HCT116 (cell line): ENCODE data around the gene ELK3. TPM values are rescaled to one million over a fixed set of nuclear protein-coding genes. Genes with fewer than 3 reads are reported as not detected.

Source experiments
- ATAC-seq: fragments of 200-7000 bp; cut with Tn5 transposase; 2 replicates; pipeline ENCODE4 v1.9.1; 2020; ENCODE audit warnings: mild to moderate bottlenecking, moderate library complexity
- BruUV-seq: library from RNA; stranded (reverse); fragments of 400-500 nt; replicated peaks from 2 replicates; lab custom pipeline; 2021; lab: Mats Ljungman, UMichigan
- CTCF ChIA-PET: fragments of 300-600 bp; sonication (Branson Sonifier 250); formaldehyde crosslinking; loops from one replicate; lab custom pipeline; 2021; ENCODE audit warnings: antibody characterized with exemption; lab: Charles Lee
- POLR2A ChIA-PET: fragments of 300-600, 350-600 bp; sonication (Branson Sonifier 250); formaldehyde crosslinking; loops from one replicate; lab custom pipeline; 2021; ENCODE audit warnings: antibody characterized with exemption; lab: Charles Lee
- RAD21 ChIA-PET, 2 experiments: fragments of 300-600 bp; sonication (Branson Sonifier 250); formaldehyde crosslinking; loops; one replicate each; lab custom pipeline; 2023; ENCODE audit warnings: low total read pairs in 2 of 2; ENCODE audit not compliant: uncharacterized antibody in 2 of 2, unreplicated experiment in 2 of 2, low non-redundant PET in 1 of 2; lab: Charles Lee
- DNase-seq: peaks from one replicate; pipeline ENCODE4 v3.0.0-alpha.2; 2010; ENCODE audit warnings: low read depth, low spot score
- H2AFZ ChIP-seq: fragments of 200-600 bp; shearing (Covaris generic), sonication (generic); 2 replicates; pipeline ENCODE4 v1.6.1; 2017; ENCODE audit warnings: low read depth, mixed run types, mixed read lengths, antibody characterized with exemption, low read length; ENCODE audit not compliant: poor library complexity, severe bottlenecking
- H3K27ac ChIP-seq: 2 replicates; pipeline ENCODE4 v1.5.1; 2012; ENCODE audit warnings: low read depth, low read length
- H3K27me3 ChIP-seq: fragments of 200-600 bp; sonication (generic); 2 replicates; pipeline ENCODE4 v1.6.1; 2016; ENCODE audit warnings: mixed run types, low read length, mixed read lengths; ENCODE audit not compliant: insufficient read depth
- H3K36me3 ChIP-seq, 2 experiments: fragments of 200-500 bp in 1 of 2; fragments of 200-600 bp in 1 of 2; sonication (Bioruptor generic) in 1 of 2; sonication (generic) in 1 of 2; 2 replicates each; pipeline versions ENCODE4 v1.5.1 to v1.6.1; 2014 to 2016; ENCODE audit warnings: low read length in 2 of 2, inconsistent platforms in 1 of 2, mixed read lengths in 1 of 2, mixed run types in 1 of 2; ENCODE audit not compliant: insufficient read depth in 2 of 2, control insufficient read depth in 1 of 2
- H3K4me1 ChIP-seq, 2 experiments: fragments of 200-600 bp in 1 of 2; sonication (generic) in 1 of 2; 2 replicates each; pipeline versions ENCODE4 v1.5.1 to v1.6.1; 2012 to 2017; ENCODE audit warnings: low read length in 2 of 2, inconsistent platforms in 1 of 2, mild to moderate bottlenecking in 1 of 2, mixed read lengths in 1 of 2, mixed run types in 1 of 2, moderate library complexity in 1 of 2; ENCODE audit not compliant: insufficient read depth in 2 of 2, control insufficient read depth in 1 of 2
- H3K4me2 ChIP-seq: fragments of 200-600 bp; sonication (generic); 2 replicates; pipeline ENCODE4 v1.6.1; 2017; ENCODE audit warnings: mixed run types, low read length, mixed read lengths
- H3K4me3 ChIP-seq, 2 experiments: fragments of 200-600 bp in 1 of 2; sonication (generic) in 1 of 2; replicated peaks in 1 of 2; 2 replicates each; pipeline ENCODE4 v1.5.1; 2011 to 2016; ENCODE audit warnings: low read length in 2 of 2, control low read depth in 1 of 2, low read depth in 1 of 2, mild to moderate bottlenecking in 1 of 2, mixed read lengths in 1 of 2, mixed run types in 1 of 2
- H3K79me2 ChIP-seq: fragments of 200-600 bp; sonication (generic); 2 replicates; pipeline ENCODE4 v1.6.1; 2017; ENCODE audit warnings: mild to moderate bottlenecking, mixed run types, low read length, moderate library complexity, mixed read lengths; ENCODE audit not compliant: insufficient read depth
- H3K9ac ChIP-seq: fragments of 200-600 bp; sonication (generic); 2 replicates; pipeline ENCODE4 v1.6.1; 2016; ENCODE audit warnings: low read length, mixed read lengths
- H3K9me2 ChIP-seq: fragments of 200-600 bp; sonication (generic), shearing (Covaris generic); 2 replicates; pipeline ENCODE4 v1.6.1; 2017; ENCODE audit warnings: mixed run types, mild to moderate bottlenecking, moderate library complexity; ENCODE audit not compliant: insufficient read depth
- H3K9me3 ChIP-seq, 2 experiments: fragments of 200-500 bp in 1 of 2; fragments of 200-600 bp in 1 of 2; sonication (Bioruptor generic) in 1 of 2; sonication (generic) in 1 of 2; 2 replicates each; pipeline ENCODE4 v1.6.1; 2014 to 2017; ENCODE audit warnings: low read length in 2 of 2, mixed read lengths in 2 of 2, inconsistent platforms in 1 of 2, low read depth in 1 of 2, mild to moderate bottlenecking in 1 of 2, mixed run types in 1 of 2, moderate library complexity in 1 of 2; ENCODE audit not compliant: control insufficient read depth in 1 of 2, insufficient read depth in 1 of 2
- H4K20me1 ChIP-seq: fragments of 200-600 bp; sonication (generic), shearing (Covaris generic); 2 replicates; pipeline ENCODE4 v1.6.1; 2017; ENCODE audit warnings: mixed run types, mild to moderate bottlenecking, moderate library complexity; ENCODE audit not compliant: insufficient read depth
- CBX3 ChIP-seq: IDR thresholded peaks from 2 replicates; pipeline ENCODE4 v1.6.1; 2012; ENCODE audit warnings: low read depth
- EGR1 ChIP-seq: IDR thresholded peaks from 2 replicates; pipeline ENCODE4 v1.6.1; 2012; ENCODE audit warnings: low read depth
- ELF1 ChIP-seq: IDR thresholded peaks from 2 replicates; pipeline ENCODE4 v1.6.1; 2012; ENCODE audit warnings: low read depth, borderline replicate concordance
- EZH2 ChIP-seq: fragments of 200-600 bp; sonication (generic); IDR thresholded peaks from 2 replicates; pipeline ENCODE4 v1.6.1; 2017; ENCODE audit warnings: antibody characterized with exemption, mixed run types
- FOSL1 ChIP-seq: IDR thresholded peaks from 2 replicates; pipeline ENCODE4 v1.6.1; 2012; ENCODE audit warnings: low read depth
- JUND ChIP-seq: IDR thresholded peaks from 2 replicates; pipeline ENCODE4 v1.6.1; 2012
- POLR2AphosphoS5 ChIP-seq: IDR thresholded peaks from 2 replicates; pipeline ENCODE4 v1.6.1; 2011; ENCODE audit warnings: mild to moderate bottlenecking, low read depth, low read length, moderate library complexity
- RAD21 ChIP-seq: IDR thresholded peaks from 2 replicates; pipeline ENCODE4 v1.6.1; 2012; ENCODE audit warnings: low read depth, mild to moderate bottlenecking
- SIN3A ChIP-seq: IDR thresholded peaks from 2 replicates; pipeline ENCODE4 v1.6.1; 2012; ENCODE audit warnings: low read depth
- SP1 ChIP-seq: IDR thresholded peaks from 2 replicates; pipeline ENCODE4 v1.6.1; 2012; ENCODE audit warnings: low read depth
- SRF ChIP-seq: IDR thresholded peaks from 2 replicates; pipeline ENCODE4 v1.6.1; 2012; ENCODE audit warnings: low read depth
- TCF7L2 ChIP-seq: IDR thresholded peaks from 2 replicates; pipeline ENCODE4 v1.7.0; 2011; ENCODE audit warnings: borderline replicate concordance, inconsistent platforms; ENCODE audit not compliant: insufficient read depth, insufficient read length; ENCODE audit errors: extremely low read depth
- YY1 ChIP-seq: IDR thresholded peaks from 2 replicates; pipeline ENCODE4 v1.6.1; 2011; ENCODE audit warnings: low read length, low read depth, moderate library complexity, mild to moderate bottlenecking; ENCODE audit not compliant: insufficient replicate concordance; ENCODE audit errors: extremely low read depth
- ZFX ChIP-seq: fragments of 450-650 bp; IDR thresholded peaks from 2 replicates; pipeline ENCODE4 v1.6.1; 2017
- ZNF274 ChIP-seq: fragments of 200-500 bp; sonication (Bioruptor generic); IDR thresholded peaks from 2 replicates; pipeline ENCODE4 v1.6.1; 2014; ENCODE audit warnings: mild to moderate bottlenecking, low read depth, low read length, inconsistent platforms
- intact Hi-C: fragments of 100-400 bp; cut with micrococcal nuclease; formaldehyde crosslinking; loops from 2 replicates; pipeline ENCODE4 v1.10.0; 2022
- total RNA-seq: library from RNA; stranded (reverse); gene quantifications from one replicate; pipeline ENCODE4 v1.2.1, GENCODE V29; 2021; ENCODE audit not compliant: unreplicated experiment
- TF ChIP-seq, protein P1 (sequence below), 3 experiments: fragments of 200-600 bp in 1 of 3; sonication (generic) in 1 of 3; IDR thresholded peaks in 2 of 3; conservative IDR thresholded peaks in 1 of 3; 2 replicates each; pipeline ENCODE4 v1.5.1; 2012 to 2017; ENCODE audit warnings: low read depth in 2 of 3, low read length in 2 of 3, antibody characterized with exemption in 1 of 3, borderline replicate concordance in 1 of 3, control low read depth in 1 of 3, mild to moderate bottlenecking in 1 of 3, mixed read lengths in 1 of 3, mixed run types in 1 of 3, moderate library complexity in 1 of 3; ENCODE audit not compliant: insufficient read depth in 1 of 3
- TF ChIP-seq, protein P2 (sequence below): IDR thresholded peaks from 2 replicates; pipeline ENCODE4 v1.6.1; 2011; ENCODE audit warnings: mild to moderate bottlenecking, low read length, moderate library complexity; ENCODE audit not compliant: insufficient replicate concordance; ENCODE audit errors: extremely low read depth
- TF ChIP-seq, protein P3 (sequence below): IDR thresholded peaks from 2 replicates; pipeline ENCODE4 v1.6.1; 2012
- TF ChIP-seq, protein P4 (sequence below): IDR thresholded peaks from 2 replicates; pipeline ENCODE4 v1.6.1; 2012

The ELK3 gene
- total RNA-seq, 1 experiment from 2014 or later, result 45.6 TPM

DNA sequence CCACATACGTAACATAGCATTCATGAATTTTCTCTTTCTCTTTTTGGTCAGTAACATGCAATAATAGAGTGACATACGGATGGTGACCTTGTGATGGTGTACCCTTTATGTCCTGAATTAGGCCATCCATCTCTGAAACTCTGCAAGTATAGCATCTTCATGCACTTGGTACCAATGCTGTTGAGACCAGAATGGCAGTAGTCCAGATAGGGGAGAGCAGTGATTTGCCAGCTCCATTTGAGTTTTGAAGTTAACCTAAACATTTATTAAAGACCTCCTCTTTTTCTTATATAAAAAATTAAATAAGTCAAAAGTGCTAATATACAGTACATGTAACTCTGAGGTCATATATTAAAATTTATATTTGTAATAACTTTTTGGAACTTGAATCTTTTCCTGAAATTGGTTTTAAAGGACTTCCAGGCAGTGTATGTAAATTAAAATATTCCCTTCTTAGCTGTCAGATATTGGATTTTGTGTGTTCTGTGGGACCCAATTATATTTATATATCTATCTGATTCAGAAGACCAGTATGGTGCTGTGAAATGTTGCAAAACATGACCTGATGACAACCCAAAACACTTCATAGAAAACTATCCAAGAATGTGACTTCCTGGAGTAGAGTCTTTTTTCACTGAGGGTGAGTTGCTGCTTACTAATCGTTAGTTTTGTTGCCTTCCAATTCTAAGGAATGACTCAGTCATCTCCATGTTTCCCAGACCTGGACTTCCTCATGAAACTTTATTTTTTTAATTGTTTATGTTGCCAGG lies 3.5 kb downstream of the ELK3 start:
- Histone ChIP-seq H3K36me3 (no peaks in the 10 kb centered on the region), H3K27ac (peak overlapping the region; percentile 94), H3K4me2 (peak overlapping the region; percentile 97), H3K79me2 (peaks cover 79% of the 10 kb centered on the region), H3K27me3 (no peaks in the 10 kb centered on the region), H3K9me3 (no peaks in the 10 kb centered on the region), H3K4me1 (peaks cover 43 to 69% of the 10 kb centered on the region in 2 experiments), H2AFZ (no peak overlapping the region), H3K9ac (peak overlapping the region; percentile 81), H3K9me2 (no peaks in the 10 kb centered on the region), H3K4me3 (peak overlapping the region in 1 of 2 experiments; percentile 86; a peak in 3 of 4 replicates), H4K20me1 (no peaks in the 10 kb centered on the region)
- ChIA-PET RAD21 (no interaction called here), POLR2A (no interaction called here), CTCF (interaction anchor here (0.9 to 1.6 kb wide), 2 partner anchors 17 to 18 kb away, joined by 3 to 5 read pairs; no protein-coding TSS in a partner anchor)
- no TSS peak for BruUV-seq
- ATAC-seq (0 out of 2 replicates have a peak, but pooled peaks have one; percentile 2), DNase-seq (peak; percentile 82)
- intact Hi-C loops, result loop anchor here (5.0 kb wide), 2 partner anchors 135 to 150 kb away; no protein-coding TSS in a partner anchor
- TF ChIP-seq, protein P1, sequence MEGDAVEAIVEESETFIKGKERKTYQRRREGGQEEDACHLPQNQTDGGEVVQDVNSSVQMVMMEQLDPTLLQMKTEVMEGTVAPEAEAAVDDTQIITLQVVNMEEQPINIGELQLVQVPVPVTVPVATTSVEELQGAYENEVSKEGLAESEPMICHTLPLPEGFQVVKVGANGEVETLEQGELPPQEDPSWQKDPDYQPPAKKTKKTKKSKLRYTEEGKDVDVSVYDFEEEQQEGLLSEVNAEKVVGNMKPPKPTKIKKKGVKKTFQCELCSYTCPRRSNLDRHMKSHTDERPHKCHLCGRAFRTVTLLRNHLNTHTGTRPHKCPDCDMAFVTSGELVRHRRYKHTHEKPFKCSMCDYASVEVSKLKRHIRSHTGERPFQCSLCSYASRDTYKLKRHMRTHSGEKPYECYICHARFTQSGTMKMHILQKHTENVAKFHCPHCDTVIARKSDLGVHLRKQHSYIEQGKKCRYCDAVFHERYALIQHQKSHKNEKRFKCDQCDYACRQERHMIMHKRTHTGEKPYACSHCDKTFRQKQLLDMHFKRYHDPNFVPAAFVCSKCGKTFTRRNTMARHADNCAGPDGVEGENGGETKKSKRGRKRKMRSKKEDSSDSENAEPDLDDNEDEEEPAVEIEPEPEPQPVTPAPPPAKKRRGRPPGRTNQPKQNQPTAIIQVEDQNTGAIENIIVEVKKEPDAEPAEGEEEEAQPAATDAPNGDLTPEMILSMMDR (IDR thresholded peaks at IDR 0.05 in 2 of 3, conservative IDR thresholded peaks at IDR 0.05 in 1 of 3; ENCODE audit: borderline replicate concordance in 1 of 3, insufficient read depth in 1 of 3, low read depth in 2 of 3, low read length in 2 of 3), result no peak
- peak; percentile 86; the same call in 1 of the 2 replicates for TF ChIP-seq CBX3
- TF ChIP-seq FOSL1, result peak; percentile 92
- TF ChIP-seq SP1, result peak; percentile 88
- TF ChIP-seq EZH2, result no peak
- TF ChIP-seq RAD21, result no peak
- no peak for TF ChIP-seq EGR1
- TF ChIP-seq ZNF274, result no peak
- peak; percentile 67; the same call in 1 of the 2 replicates for TF ChIP-seq SRF
- no peak for TF ChIP-seq ZFX
- TF ChIP-seq ELF1, result peak; percentile 29; the same call in 1 of the 2 replicates
- peak; percentile 37 for TF ChIP-seq YY1
- no peak for TF ChIP-seq TCF7L2
- peak; percentile 83 for TF ChIP-seq JUND
- TF ChIP-seq, protein P2, sequence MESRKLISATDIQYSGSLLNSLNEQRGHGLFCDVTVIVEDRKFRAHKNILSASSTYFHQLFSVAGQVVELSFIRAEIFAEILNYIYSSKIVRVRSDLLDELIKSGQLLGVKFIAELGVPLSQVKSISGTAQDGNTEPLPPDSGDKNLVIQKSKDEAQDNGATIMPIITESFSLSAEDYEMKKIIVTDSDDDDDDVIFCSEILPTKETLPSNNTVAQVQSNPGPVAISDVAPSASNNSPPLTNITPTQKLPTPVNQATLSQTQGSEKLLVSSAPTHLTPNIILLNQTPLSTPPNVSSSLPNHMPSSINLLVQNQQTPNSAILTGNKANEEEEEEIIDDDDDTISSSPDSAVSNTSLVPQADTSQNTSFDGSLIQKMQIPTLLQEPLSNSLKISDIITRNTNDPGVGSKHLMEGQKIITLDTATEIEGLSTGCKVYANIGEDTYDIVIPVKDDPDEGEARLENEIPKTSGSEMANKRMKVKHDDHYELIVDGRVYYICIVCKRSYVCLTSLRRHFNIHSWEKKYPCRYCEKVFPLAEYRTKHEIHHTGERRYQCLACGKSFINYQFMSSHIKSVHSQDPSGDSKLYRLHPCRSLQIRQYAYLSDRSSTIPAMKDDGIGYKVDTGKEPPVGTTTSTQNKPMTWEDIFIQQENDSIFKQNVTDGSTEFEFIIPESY, result peak; percentile 42
- peak; percentile 41; the same call in 1 of the 2 replicates for TF ChIP-seq SIN3A
- TF ChIP-seq POLR2AphosphoS5, result peak; percentile 62; the same call in 1 of the 2 replicates
- TF ChIP-seq, protein P3, sequence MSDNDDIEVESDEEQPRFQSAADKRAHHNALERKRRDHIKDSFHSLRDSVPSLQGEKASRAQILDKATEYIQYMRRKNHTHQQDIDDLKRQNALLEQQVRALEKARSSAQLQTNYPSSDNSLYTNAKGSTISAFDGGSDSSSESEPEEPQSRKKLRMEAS, result peak; percentile 53; the same call in 1 of the 2 replicates
- TF ChIP-seq, protein P4, sequence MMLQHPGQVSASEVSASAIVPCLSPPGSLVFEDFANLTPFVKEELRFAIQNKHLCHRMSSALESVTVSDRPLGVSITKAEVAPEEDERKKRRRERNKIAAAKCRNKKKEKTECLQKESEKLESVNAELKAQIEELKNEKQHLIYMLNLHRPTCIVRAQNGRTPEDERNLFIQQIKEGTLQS, result no peak
